GM19463 (cell line): ENCODE data around the gene FUT9.

Experiments used
- ATAC-seq: cut with Tn5 transposase; IDR thresholded peaks from one replicate; pipeline ENCODE4 v1.9.1; 2021; ENCODE audit warnings: mild to moderate bottlenecking, moderate library complexity; ENCODE audit not compliant: unreplicated experiment

FUT9 gene

DNA sequence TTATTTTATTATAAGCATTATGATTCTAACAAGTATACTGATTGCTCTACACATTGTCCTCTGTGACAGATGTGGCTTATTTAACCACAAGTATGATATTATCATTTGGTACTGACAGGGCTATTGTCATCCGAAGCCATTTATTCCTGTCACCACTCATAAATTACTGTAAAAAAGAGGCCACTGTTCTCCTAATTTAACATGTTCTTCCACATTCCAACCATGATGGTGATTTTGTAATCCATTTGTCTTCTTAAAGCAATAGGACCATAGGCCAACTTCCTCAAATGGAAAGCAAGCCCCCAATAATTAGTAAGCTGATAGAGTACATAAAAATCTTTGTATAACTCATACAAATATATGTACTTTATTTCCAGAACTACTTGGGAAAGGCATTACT is 50.6 kb downstream of the FUT9 start:
- no peak for ATAC-seq

GRCh38 chr6:96073555-96073954 is 57.8 kb downstream of the FUT9 start:
- no peak for ATAC-seq

GRCh38 chr6:96074006-96074405 is 58.2 kb downstream of the FUT9 start:
- no peak for ATAC-seq

- ATAC-seq: no peak
Measured at GRCh38 chr6:96075826-96076225, 60.1 kb downstream of the FUT9 start.

DNA sequence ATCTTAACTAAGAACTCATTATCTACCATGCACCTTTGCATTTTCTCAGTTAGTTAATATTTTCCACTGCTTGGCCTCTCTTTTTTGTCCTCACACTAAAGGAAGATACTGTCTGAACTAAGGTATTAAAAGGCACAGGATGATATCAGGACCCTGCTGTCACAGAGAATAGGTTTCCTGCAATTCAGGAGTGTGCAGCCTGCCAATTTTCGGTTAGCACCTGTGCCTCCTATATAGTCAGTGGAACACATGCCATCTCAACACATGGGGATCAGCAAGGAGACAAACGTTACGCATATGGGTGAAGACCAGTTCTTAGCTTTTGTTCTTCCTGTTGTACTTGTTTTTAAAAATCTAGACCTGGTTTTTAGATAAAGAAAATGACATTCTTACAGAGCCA is 71.0 kb downstream of the FUT9 start:
- ATAC-seq: no peak

DNA sequence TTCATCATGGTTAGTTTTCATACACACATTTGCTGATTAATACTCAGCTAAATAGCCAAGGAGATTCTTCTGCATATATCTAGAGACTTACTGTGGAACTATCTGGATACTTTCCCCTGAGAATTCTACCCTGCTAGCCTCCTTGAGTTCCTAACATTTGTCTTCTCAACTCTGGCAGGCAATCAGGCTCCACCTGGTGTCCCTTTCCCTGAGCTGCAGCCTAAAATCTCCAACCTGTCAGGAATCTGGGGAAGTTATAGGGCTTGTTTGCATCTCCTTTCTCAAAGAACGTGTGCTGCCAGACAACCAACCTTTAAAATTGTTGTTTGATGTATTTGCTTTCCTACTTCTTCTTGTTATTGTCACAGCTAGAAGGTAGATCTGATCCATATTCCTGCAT is 73.4 kb downstream of the FUT9 start:
- no peak for ATAC-seq

DNA sequence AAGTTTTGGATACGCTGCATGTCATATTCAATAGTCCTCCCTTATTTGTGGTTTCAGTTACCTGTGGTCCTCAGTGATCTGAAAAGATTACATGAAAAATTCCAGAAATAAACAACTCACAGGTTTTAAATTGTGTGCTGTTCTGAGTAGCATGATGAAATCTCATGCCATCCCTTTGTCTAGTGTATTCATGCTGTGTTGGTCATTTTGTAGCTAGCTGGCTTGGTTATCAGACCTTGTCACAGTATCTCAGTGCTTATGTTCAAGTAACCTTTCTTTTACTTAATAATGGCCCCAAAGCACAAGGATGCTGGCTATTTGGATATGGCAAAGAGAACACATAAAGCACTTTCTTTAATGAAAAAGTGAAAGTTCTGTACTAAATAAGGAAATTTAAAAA is 78.3 kb downstream of the FUT9 start:
- ATAC-seq: no peak

DNA sequence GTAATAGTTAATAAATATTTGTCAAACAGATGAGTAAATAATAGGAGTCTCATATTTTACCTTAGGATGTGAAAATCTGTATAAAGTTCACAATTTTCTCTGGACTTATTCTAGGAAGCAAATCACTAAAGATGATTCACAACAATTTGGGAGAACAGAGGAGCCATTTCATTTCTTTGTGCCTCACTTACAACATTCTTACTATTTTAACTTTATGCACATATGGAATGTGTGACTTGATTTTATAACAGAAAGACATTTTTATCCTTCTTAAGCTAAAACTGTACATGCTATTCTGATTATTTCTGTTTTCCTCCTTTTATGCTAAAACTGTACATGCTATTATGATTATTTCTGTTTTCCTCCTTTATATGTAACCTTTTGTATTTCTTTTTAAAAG is 83.3 kb downstream of the FUT9 start:
- ATAC-seq: no peak

GRCh38 chr6:96101564-96101963 is 85.8 kb downstream of the FUT9 start:
- ATAC-seq: no peak

DNA sequence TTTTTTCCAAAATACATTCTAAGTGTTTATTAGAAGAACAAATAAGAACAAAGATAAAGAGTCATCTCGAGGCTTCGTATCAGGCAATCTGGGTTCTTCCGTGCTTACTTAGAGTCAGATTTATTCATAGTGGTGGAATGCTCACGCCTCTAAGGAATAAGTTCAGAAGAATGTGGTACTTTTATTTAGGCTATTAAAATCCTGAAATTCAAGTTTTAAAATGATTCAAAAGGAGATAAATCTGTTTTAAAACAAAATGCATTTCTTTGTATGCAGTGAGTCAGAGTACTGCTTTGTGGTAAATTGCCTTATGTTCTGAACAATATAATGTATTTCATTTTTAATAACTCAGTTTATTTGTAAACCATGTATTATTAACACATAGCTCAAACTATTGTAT is 89.1 kb downstream of the FUT9 start:
- no peak for ATAC-seq

DNA sequence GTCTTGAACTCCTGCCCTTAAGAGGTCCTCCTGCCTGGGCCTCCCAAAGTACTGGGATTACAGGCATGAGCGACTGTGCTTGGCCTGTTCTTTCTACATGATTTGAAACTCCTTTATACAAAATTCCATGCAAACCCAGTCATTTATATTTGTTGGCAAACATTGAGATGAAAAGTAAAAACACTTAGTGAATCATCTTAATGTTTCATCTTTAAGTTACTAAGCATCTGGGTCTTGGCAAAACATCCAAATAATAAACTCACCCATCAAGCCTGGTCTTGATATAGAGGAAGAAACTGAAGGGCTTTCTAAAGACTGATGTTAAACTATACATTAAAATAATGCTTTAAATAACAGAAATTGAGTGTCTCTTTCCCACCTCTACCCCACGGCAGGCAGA is 95.1 kb downstream of the FUT9 start:
- no peak for ATAC-seq

GRCh38 chr6:96116674-96117073 is 100.9 kb downstream of the FUT9 start:
- no peak for ATAC-seq

- ATAC-seq: no peak
Measured at GRCh38 chr6:96124778-96125177, 109.0 kb downstream of the FUT9 start.

- ATAC-seq: no peak
Measured at GRCh38 chr6:96138406-96138805, 122.6 kb downstream of the FUT9 start.

- no peak for ATAC-seq
Measured at GRCh38 chr6:96142142-96142541, 126.4 kb downstream of the FUT9 start.

GRCh38 chr6:96150431-96150830 is 134.7 kb downstream of the FUT9 start:
- no peak for ATAC-seq

- no peak for ATAC-seq
Measured at GRCh38 chr6:96151707-96152106, 135.9 kb downstream of the FUT9 start.

DNA sequence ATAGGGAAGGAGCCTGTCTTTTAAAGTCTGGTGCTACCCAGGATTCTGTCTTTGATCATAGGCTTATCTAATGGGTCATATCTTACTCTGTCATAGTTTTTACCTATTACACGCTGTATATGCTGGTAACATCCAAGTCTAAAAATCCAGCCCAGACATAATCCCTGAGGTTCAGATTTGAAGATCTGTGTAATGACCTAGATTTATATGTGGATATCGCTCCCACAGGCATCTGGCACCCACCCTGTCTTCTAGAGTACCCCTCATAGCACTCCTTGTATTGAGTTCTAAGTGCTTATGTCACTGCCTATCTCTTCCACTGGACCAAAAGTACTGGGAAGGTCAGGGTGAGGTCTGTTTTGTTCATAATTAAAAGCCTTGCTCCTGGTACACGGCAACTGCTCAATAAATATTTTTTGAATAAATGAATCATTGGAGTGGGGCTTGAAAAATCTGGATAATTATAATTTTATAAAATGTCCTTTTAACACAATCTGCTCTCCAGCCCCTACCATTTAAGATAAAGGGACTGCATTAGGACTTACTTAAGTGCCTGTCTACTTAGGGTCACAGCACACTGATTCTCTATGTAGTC is 136.4 kb downstream of the FUT9 start:
- ATAC-seq: no peak

- ATAC-seq: no peak
Measured at GRCh38 chr6:96153775-96154174, 138.0 kb downstream of the FUT9 start.

GRCh38 chr6:96156425-96156824 is 140.7 kb downstream of the FUT9 start:
- no peak for ATAC-seq

GRCh38 chr6:96157018-96157565 is 141.3 kb downstream of the FUT9 start:
- ATAC-seq: peak; percentile 93

GRCh38 chr6:96162711-96163120 is 146.9 kb downstream of the FUT9 start:
- ATAC-seq: no peak

- ATAC-seq: peak; percentile 73
Measured at GRCh38 chr6:96164802-96165201, 149.0 kb downstream of the FUT9 start.
